Activated CD4-positive, alpha-beta memory T cell treated with anti-CD3 and anti-CD28 coated beads for 36 hours (primary cell): ENCODE results near the gene SPG21. TPM values are rescaled to one million over a fixed set of nuclear protein-coding genes. Genes with fewer than 3 reads are reported as not detected.
A peak's percentile ranks its signal among the peaks of the same experiment; 100 is the strongest.

Experiments
- CTCF ChIA-PET: fragments of 350-600 bp; sonication (Branson Sonifier 250); formaldehyde crosslinking; loops from one replicate; lab custom pipeline; 2021; ENCODE audit warnings: antibody characterized with exemption, inconsistent platforms; lab: Charles Lee
- POLR2A ChIA-PET: fragments of 350-600 bp; sonication (Branson Sonifier 250); formaldehyde crosslinking; loops from one replicate; lab custom pipeline; 2021; ENCODE audit warnings: antibody characterized with exemption; lab: Charles Lee
- DNase-seq: peaks from one replicate; pipeline ENCODE4 v3.0.0-alpha.2; 2020
- H3K27ac Mint-ChIP-seq: one replicate; pipeline ENCODE4 v1.8.0; 2021; ENCODE audit warnings: mixed read lengths
- H3K27me3 Mint-ChIP-seq: one replicate; pipeline ENCODE4 v1.8.0; 2021; ENCODE audit warnings: mixed read lengths
- H3K36me3 Mint-ChIP-seq: one replicate; pipeline ENCODE4 v1.8.0; 2021; ENCODE audit warnings: mixed read lengths
- H3K4me1 Mint-ChIP-seq: one replicate; pipeline ENCODE4 v1.8.0; 2021; ENCODE audit warnings: low read depth, mixed read lengths
- H3K4me3 Mint-ChIP-seq: one replicate; pipeline ENCODE4 v1.8.0; 2021; ENCODE audit warnings: mild to moderate bottlenecking, mixed read lengths
- H3K9me3 Mint-ChIP-seq: one replicate; pipeline ENCODE4 v1.8.0; 2021; ENCODE audit warnings: mixed read lengths
- intact Hi-C: fragments of 100-400 bp; cut with micrococcal nuclease; formaldehyde crosslinking; loops from one replicate; pipeline ENCODE4 v1.15.1; 2023
- total RNA-seq, 2 experiments: library from RNA; stranded (reverse); gene quantifications; one replicate each; pipeline ENCODE4 v1.2.3, GENCODE V29; 2021

SPG21 gene
- total RNA-seq, 2 experiments from 2014 or later: 69.3 to 73.0 TPM

DNA sequence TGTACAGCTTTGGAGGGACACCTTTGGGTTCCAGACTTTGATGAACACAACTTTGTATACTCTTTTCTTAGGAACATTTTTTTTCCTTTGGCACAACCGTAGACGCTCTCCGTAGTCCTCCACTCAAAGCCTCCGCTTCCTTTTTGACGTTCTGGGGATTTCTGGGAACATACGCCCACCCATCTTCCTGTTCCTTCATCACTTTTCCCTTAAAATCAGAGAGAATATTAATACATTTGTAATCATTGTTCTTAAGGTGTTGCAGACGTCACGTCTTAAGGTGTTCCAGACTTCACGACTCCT, 405 bp upstream of the SPG21 start:
- ChIA-PET POLR2A (interaction anchor here (1.3 to 1.6 kb wide), 3 partner anchors 96 to 315 kb away, joined by 3 to 7 read pairs (median 5); partner anchors contain the start of gene PARP16), CTCF (interaction anchor here (1.4 kb wide), 1 partner anchor 19 kb away, joined by 3 read pairs; no protein-coding TSS in a partner anchor)
- Mint-ChIP-seq H3K36me3 (peaks cover 2% of the 10 kb centered on the region), H3K27ac (peak overlapping the region; percentile 81), H3K9me3 (no peaks in the 10 kb centered on the region), H3K27me3 (no peaks in the 10 kb centered on the region), H3K4me1 (peaks cover 32% of the 10 kb centered on the region), H3K4me3 (peak overlapping the region; percentile 82)
- DNase-seq: no peak
- intact Hi-C loops: loop anchor here (5.0 kb wide), 1 partner anchor 98 kb away; no protein-coding TSS in a partner anchor

DNA sequence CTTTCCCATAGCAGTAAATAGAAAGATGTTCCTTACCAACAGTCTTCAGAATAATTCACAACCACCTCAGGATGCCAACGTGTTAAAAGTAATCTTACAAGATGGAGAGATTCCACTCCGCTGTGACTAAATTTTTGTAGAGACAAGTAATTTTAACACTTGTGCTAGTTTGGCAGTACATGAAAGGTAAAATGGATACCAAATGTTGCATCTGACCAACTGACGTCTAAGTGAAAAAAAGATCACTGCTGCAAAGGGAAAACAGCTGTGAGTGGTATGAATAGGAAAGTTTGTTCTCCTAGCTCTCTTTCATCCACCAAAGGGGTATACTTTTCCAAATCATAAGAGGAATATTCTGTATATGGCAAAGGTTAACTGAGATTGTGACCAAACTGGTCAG, 2.6 kb downstream of the SPG21 start:
- Mint-ChIP-seq H3K4me3 (peak overlapping the region; percentile 42), H3K4me1 (peaks cover 34% of the 10 kb centered on the region), H3K9me3 (no peaks in the 10 kb centered on the region), H3K27ac (no peak overlapping the region), H3K36me3 (peaks cover 2% of the 10 kb centered on the region), H3K27me3 (no peaks in the 10 kb centered on the region)
- POLR2A ChIA-PET: no interaction called here
- intact Hi-C loops: no loop called here
- CTCF ChIA-PET: no interaction called here
- no peak for DNase-seq

DNA sequence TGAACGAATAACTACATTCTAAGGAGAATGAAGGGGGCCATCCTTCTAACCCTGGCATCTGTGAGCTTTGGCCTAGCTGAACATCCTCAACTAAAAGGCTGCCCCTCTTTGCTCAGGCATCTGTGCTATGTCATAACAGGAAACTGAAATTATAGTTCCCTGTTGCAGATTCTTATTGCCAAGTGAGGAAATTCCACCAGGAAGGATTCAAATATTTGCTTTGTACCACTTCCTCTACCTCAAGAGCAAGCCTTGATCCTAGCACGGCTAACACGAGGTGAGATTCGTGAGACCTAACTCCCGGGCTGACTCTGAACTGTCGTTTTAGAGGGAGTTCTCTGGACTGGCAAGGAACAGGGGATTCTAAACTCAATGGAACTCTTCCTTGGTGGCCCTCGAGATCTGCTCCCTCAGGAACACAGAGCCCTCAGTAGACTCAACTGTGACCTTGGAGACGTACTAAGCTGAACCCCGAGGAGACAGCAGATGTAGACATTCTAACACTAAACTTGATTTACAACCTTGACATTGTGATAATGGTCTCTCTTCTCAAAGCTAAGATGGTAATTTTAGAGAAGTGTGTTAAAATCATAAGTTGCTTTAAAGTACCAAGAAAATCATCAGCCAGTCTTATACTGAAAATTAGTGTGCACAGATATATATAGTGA, 4.2 kb downstream of the SPG21 start:
- Mint-ChIP-seq H3K9me3 (no peaks in the 10 kb centered on the region), H3K4me3 (no peak overlapping the region), H3K4me1 (peaks cover 31% of the 10 kb centered on the region), H3K36me3 (peaks cover 5% of the 10 kb centered on the region), H3K27ac (no peak overlapping the region), H3K27me3 (no peaks in the 10 kb centered on the region)
- no peak for DNase-seq
- ChIA-PET CTCF (interaction anchor here (0.9 to 1.1 kb wide), 2 partner anchors 48 to 194 kb away, joined by 3 read pairs; no protein-coding TSS in a partner anchor), POLR2A (no interaction called here)
- intact Hi-C loops: no loop called here

- DNase-seq: no peak
- H3K27me3 Mint-ChIP-seq: no peaks in the 10 kb centered on the region
- ChIA-PET CTCF (interaction anchor here (1.2 kb wide), 1 partner anchor 12 kb away, joined by 4 read pairs; no protein-coding TSS in a partner anchor), POLR2A (no interaction called here)
- H3K9me3 Mint-ChIP-seq: no peaks in the 10 kb centered on the region
- peaks cover 23% of the 10 kb centered on the region for H3K4me1 Mint-ChIP-seq
- no peak overlapping the region for H3K27ac Mint-ChIP-seq
- H3K4me3 Mint-ChIP-seq: no peak overlapping the region
- intact Hi-C loops: no loop called here
- peaks cover 12% of the 10 kb centered on the region for H3K36me3 Mint-ChIP-seq
Observed at GRCh38 chr15:64982472-64982871, 7.2 kb downstream of the SPG21 start.

DNA sequence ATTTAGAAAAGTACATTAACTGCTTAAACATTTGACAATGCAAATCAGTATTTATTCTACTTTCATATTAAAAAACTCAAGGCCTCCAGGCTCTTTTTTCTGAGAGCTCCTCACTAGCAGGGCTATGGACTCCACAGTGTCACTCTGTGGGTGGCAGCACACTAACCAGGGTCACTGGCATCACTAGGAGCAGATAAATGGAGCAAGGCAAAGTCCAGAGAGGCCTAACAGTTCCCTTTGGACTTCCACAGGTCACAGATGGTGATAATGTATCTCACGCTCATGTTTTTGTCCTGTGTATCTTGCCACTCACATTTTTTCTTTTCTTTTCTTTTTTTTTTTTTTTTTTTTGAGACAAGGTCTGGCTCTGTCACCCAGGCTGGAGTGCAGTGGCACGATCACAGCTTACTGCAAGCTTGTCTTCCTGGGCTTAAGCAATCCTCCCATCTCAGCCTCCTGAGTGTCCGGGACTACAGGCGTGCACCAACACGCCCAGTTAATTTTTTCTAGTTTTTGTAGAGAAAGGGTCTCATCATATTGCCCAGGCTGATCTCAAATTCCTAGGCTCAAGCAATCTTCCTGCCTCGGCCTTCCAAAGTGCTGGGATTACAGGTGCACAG, 7.8 kb downstream of the SPG21 start:
- no peak overlapping the region for H3K27ac Mint-ChIP-seq
- DNase-seq: no peak
- peaks cover 17% of the 10 kb centered on the region for H3K4me1 Mint-ChIP-seq
- no peaks in the 10 kb centered on the region for H3K9me3 Mint-ChIP-seq
- POLR2A ChIA-PET: no interaction called here
- H3K4me3 Mint-ChIP-seq: no peak overlapping the region
- H3K27me3 Mint-ChIP-seq: no peaks in the 10 kb centered on the region
- CTCF ChIA-PET: interaction anchor here (0.6 to 1.2 kb wide), 2 partner anchors 12 to 26 kb away, joined by 3 to 4 read pairs; no protein-coding TSS in a partner anchor
- intact Hi-C loops: no loop called here
- peaks cover 16% of the 10 kb centered on the region for H3K36me3 Mint-ChIP-seq

DNA sequence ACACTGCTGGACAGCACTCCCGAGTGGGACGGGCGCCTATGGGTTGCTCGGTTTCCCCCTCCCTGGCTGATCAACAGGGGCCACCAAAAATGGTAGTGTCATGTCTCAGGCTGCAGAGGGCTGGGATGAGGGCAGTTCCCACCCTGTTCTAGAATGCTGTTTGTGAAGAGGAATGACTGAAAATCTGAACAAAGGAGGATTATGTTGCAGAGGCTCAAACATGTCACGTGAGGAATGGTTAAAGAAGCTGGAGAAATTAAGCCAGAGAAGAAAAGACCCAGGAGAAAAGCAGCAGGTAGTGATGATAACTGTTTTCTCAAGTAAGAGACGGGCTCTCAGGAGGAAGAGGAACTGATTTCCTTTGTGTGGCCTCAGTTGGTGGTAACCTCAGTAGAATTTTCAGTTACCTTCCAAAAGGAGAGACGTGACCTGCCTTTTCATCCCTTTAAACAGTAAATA, 10.4 kb downstream of the SPG21 start:
- DNase-seq: no peak

DNA sequence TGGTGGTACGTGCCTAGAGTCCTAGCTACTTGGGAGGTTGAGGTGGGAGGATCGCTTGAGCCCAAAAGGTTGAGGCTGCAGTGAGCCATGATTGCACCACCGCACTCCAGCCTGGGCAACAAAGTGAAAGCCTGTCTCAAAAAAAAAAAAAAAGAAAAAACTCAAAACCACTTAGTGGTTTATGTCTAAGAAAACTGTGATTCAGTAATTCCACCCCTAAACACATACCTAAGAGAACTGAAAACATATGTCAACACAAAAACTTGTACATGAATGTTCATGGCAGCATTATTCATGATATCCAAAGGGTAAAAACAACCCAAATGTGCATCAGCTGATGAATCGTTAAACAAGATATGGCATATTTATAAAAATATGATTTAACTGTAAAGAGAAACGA, 14.3 kb downstream of the SPG21 start:
- H3K9me3 Mint-ChIP-seq: no peaks in the 10 kb centered on the region
- H3K27me3 Mint-ChIP-seq: no peaks in the 10 kb centered on the region
- POLR2A ChIA-PET: no interaction called here
- H3K36me3 Mint-ChIP-seq: peaks cover 36% of the 10 kb centered on the region
- no peak overlapping the region for H3K27ac Mint-ChIP-seq
- no peak for DNase-seq
- H3K4me3 Mint-ChIP-seq: no peak overlapping the region
- CTCF ChIA-PET: interaction anchor here (1.0 kb wide), 1 partner anchor 165 kb away, joined by 3 read pairs; no protein-coding TSS in a partner anchor
- H3K4me1 Mint-ChIP-seq: no peaks in the 10 kb centered on the region
- intact Hi-C loops: no loop called here

More for the DNA sequence above, 10.4 kb downstream of the SPG21 start:
- POLR2A ChIA-PET: interaction anchor here (0.6 kb wide), 1 partner anchor 674 kb away, joined by 6 read pairs; no protein-coding TSS in a partner anchor
- CTCF ChIA-PET: no interaction called here
- H3K4me3 Mint-ChIP-seq: no peak overlapping the region
- no peak overlapping the region for H3K27ac Mint-ChIP-seq
- H3K27me3 Mint-ChIP-seq: no peaks in the 10 kb centered on the region
- no peaks in the 10 kb centered on the region for H3K9me3 Mint-ChIP-seq
- peaks cover 4% of the 10 kb centered on the region for H3K4me1 Mint-ChIP-seq
- peaks cover 25% of the 10 kb centered on the region for H3K36me3 Mint-ChIP-seq
- intact Hi-C loops: no loop called here

GRCh38 chr15:64970698-64971097, 19.0 kb downstream of the SPG21 start:
- intact Hi-C loops: no loop called here
- CTCF ChIA-PET: interaction anchor here (0.6 to 1.6 kb wide), 2 partner anchors 131 to 161 kb away, joined by 3 to 5 read pairs; no protein-coding TSS in a partner anchor
- H3K36me3 Mint-ChIP-seq: peaks cover 31% of the 10 kb centered on the region

GRCh38 chr15:64969401-64969800, 20.3 kb downstream of the SPG21 start:
- CTCF ChIA-PET: interaction anchor here (1.6 kb wide), 1 partner anchor 132 kb away, joined by 5 read pairs; no protein-coding TSS in a partner anchor
- Mint-ChIP-seq H3K36me3 (peaks cover 35% of the 10 kb centered on the region), H3K27ac (no peak overlapping the region), H3K9me3 (no peaks in the 10 kb centered on the region), H3K27me3 (no peaks in the 10 kb centered on the region), H3K4me1 (no peaks in the 10 kb centered on the region), H3K4me3 (no peak overlapping the region)
- POLR2A ChIA-PET: no interaction called here
- no peak for DNase-seq
- intact Hi-C loops: no loop called here

More at GRCh38 chr15:64970698-64971097, 19.0 kb downstream of the SPG21 start:
- H3K27ac Mint-ChIP-seq: no peak overlapping the region
- no peak for DNase-seq
- no peaks in the 10 kb centered on the region for H3K27me3 Mint-ChIP-seq
- POLR2A ChIA-PET: no interaction called here
- no peaks in the 10 kb centered on the region for H3K9me3 Mint-ChIP-seq
- H3K4me3 Mint-ChIP-seq: no peak overlapping the region
- H3K4me1 Mint-ChIP-seq: no peaks in the 10 kb centered on the region

DNA sequence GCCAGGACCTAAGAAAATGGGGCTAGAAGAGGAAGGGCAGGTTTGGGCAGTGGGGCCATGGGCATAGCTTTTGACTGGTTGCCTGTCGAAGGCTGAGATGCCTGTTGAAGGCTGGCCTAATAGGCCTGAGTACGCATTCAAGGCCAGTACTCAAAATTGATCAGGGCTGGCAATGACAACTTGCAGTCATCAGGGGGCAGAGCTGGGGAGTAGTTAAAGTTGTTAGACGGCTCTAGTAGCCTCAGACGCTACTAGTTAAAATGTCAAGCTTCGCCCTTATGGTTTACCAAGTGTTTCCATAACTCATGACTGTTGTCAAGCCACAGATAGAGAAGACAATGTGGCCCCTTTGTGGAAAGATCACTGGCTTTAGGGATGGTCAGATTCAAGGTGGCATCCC, 28.7 kb downstream of the SPG21 start:
- Mint-ChIP-seq H3K27ac (no peak overlapping the region), H3K4me1 (no peaks in the 10 kb centered on the region), H3K36me3 (peaks cover 52% of the 10 kb centered on the region), H3K27me3 (no peaks in the 10 kb centered on the region), H3K9me3 (no peaks in the 10 kb centered on the region), H3K4me3 (no peak overlapping the region)
- ChIA-PET CTCF (no interaction called here), POLR2A (no interaction called here)
- no peak for DNase-seq
- intact Hi-C loops: no loop called here

DNA sequence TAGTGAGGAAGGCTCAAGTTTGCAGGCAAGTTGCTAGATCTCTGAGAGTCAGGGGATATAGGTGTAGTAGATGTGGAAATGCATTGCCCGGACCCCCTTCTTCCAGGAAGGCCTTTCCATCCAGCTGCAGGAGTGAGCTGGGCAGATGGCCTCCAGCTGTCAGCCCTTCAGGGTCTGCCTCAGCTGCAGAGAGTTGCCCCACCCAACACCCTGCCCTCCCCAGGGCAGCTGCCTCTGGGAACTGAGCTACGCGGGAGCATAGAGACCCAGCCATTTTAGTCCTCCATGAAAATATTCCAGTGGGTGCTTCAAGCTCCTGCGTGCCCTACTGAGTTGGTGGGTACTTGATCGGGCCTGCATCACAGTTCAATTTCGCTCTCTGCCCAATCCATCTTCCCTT, 29.6 kb downstream of the SPG21 start:
- Mint-ChIP-seq H3K4me3 (no peak overlapping the region), H3K27ac (no peak overlapping the region), H3K27me3 (no peaks in the 10 kb centered on the region), H3K4me1 (no peaks in the 10 kb centered on the region), H3K9me3 (no peaks in the 10 kb centered on the region), H3K36me3 (peaks cover 53% of the 10 kb centered on the region)
- CTCF ChIA-PET: no interaction called here
- POLR2A ChIA-PET: no interaction called here
- intact Hi-C loops: no loop called here
- no peak for DNase-seq

GRCh38 chr15:64959128-64959527, 30.6 kb downstream of the SPG21 start:
- CTCF ChIA-PET: no interaction called here
- H3K27me3 Mint-ChIP-seq: no peaks in the 10 kb centered on the region

More at GRCh38 chr15:64959128-64959527, 30.6 kb downstream of the SPG21 start:
- no peak overlapping the region for H3K27ac Mint-ChIP-seq
- intact Hi-C loops: no loop called here
- no peak overlapping the region for H3K4me3 Mint-ChIP-seq
- no peak for DNase-seq
- H3K4me1 Mint-ChIP-seq: no peaks in the 10 kb centered on the region
- no peaks in the 10 kb centered on the region for H3K9me3 Mint-ChIP-seq
- peaks cover 44% of the 10 kb centered on the region for H3K36me3 Mint-ChIP-seq
- POLR2A ChIA-PET: no interaction called here
